ENCODE results near the gene IRF9.

DNA sequence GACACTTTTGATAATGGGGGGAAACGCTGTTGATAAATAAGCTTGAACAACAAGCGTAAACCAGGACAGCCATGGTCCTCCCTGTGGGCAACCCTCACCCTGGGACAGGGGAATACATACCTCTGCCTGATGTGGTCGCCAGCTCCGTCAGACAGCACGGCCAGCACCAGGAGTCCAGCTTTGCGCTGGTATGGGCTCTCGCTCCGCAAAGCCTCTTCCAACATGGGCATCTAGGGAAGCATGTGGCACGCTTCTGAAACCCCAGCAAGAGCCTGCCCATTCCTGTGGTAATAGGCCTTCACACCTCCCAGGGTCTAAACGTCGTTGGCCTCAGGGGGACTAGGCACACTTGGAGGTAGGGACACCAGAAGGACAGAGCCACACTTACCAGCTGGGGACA is 24.7 kb downstream of the IRF9 start:
- TF ChIP-seq, protein P1, sequence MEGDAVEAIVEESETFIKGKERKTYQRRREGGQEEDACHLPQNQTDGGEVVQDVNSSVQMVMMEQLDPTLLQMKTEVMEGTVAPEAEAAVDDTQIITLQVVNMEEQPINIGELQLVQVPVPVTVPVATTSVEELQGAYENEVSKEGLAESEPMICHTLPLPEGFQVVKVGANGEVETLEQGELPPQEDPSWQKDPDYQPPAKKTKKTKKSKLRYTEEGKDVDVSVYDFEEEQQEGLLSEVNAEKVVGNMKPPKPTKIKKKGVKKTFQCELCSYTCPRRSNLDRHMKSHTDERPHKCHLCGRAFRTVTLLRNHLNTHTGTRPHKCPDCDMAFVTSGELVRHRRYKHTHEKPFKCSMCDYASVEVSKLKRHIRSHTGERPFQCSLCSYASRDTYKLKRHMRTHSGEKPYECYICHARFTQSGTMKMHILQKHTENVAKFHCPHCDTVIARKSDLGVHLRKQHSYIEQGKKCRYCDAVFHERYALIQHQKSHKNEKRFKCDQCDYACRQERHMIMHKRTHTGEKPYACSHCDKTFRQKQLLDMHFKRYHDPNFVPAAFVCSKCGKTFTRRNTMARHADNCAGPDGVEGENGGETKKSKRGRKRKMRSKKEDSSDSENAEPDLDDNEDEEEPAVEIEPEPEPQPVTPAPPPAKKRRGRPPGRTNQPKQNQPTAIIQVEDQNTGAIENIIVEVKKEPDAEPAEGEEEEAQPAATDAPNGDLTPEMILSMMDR (IDR thresholded peaks at IDR 0.05), result no peak
- no peak for TF ChIP-seq ZFX (IDR thresholded peaks at IDR 0.05; ENCODE audit: borderline replicate concordance)
